Activated naive CD4-positive, alpha-beta T cell treated with anti-CD3 and anti-CD28 coated beads, Interleukin-2, amount 50 U/mL, for 24 hours (primary cell): ENCODE results near the gene TXNRD2.

Source experiments
- H3K27ac Mint-ChIP-seq: one replicate; pipeline ENCODE4 v1.8.0; 2021; ENCODE audit warnings: mild to moderate bottlenecking, mixed read lengths
- H3K27me3 Mint-ChIP-seq: one replicate; pipeline ENCODE4 v1.8.0; 2021; ENCODE audit warnings: mixed read lengths
- H3K36me3 Mint-ChIP-seq: one replicate; pipeline ENCODE4 v1.8.0; 2021; ENCODE audit warnings: mixed read lengths
- H3K4me1 Mint-ChIP-seq: one replicate; pipeline ENCODE4 v1.8.0; 2021; ENCODE audit warnings: mixed read lengths
- H3K4me3 Mint-ChIP-seq: one replicate; pipeline ENCODE4 v1.8.0; 2021; ENCODE audit warnings: mild to moderate bottlenecking, mixed read lengths
- H3K9me3 Mint-ChIP-seq: one replicate; pipeline ENCODE4 v1.8.0; 2021; ENCODE audit warnings: mixed read lengths

The TXNRD2 gene

GRCh38 chr22:19868773-19869471 is 72.7 kb downstream of the TXNRD2 start:
- no peak overlapping the region for H3K27ac Mint-ChIP-seq
- H3K4me3 Mint-ChIP-seq: no peak overlapping the region
- H3K36me3 Mint-ChIP-seq: no peaks in the 10 kb centered on the region
- H3K9me3 Mint-ChIP-seq: no peaks in the 10 kb centered on the region
- H3K27me3 Mint-ChIP-seq: no peaks in the 10 kb centered on the region
- H3K4me1 Mint-ChIP-seq: peaks cover 8% of the 10 kb centered on the region

GRCh38 chr22:19868333-19868732 is 73.3 kb downstream of the TXNRD2 start:
- Mint-ChIP-seq H3K27ac (no peak overlapping the region), H3K36me3 (no peaks in the 10 kb centered on the region), H3K27me3 (no peaks in the 10 kb centered on the region), H3K4me3 (no peak overlapping the region), H3K9me3 (no peaks in the 10 kb centered on the region), H3K4me1 (peaks cover 14% of the 10 kb centered on the region)

- Mint-ChIP-seq H3K27ac (no peak overlapping the region), H3K36me3 (no peaks in the 10 kb centered on the region), H3K27me3 (no peaks in the 10 kb centered on the region), H3K4me1 (peaks cover 15% of the 10 kb centered on the region), H3K9me3 (no peaks in the 10 kb centered on the region), H3K4me3 (no peak overlapping the region)
Measured at GRCh38 chr22:19867617-19868016, 74.0 kb downstream of the TXNRD2 start.

- no peak overlapping the region for H3K4me3 Mint-ChIP-seq
- H3K4me1 Mint-ChIP-seq: peaks cover 15% of the 10 kb centered on the region
- no peaks in the 10 kb centered on the region for H3K27me3 Mint-ChIP-seq
- no peaks in the 10 kb centered on the region for H3K36me3 Mint-ChIP-seq
- no peaks in the 10 kb centered on the region for H3K9me3 Mint-ChIP-seq
- no peak overlapping the region for H3K27ac Mint-ChIP-seq
Measured at GRCh38 chr22:19866665-19867009, 75.0 kb downstream of the TXNRD2 start.

- Mint-ChIP-seq H3K36me3 (no peaks in the 10 kb centered on the region), H3K4me3 (no peak overlapping the region), H3K27ac (no peak overlapping the region), H3K27me3 (no peaks in the 10 kb centered on the region), H3K4me1 (peaks cover 21% of the 10 kb centered on the region), H3K9me3 (no peaks in the 10 kb centered on the region)
Measured at GRCh38 chr22:19865141-19865829, 76.3 kb downstream of the TXNRD2 start.

DNA sequence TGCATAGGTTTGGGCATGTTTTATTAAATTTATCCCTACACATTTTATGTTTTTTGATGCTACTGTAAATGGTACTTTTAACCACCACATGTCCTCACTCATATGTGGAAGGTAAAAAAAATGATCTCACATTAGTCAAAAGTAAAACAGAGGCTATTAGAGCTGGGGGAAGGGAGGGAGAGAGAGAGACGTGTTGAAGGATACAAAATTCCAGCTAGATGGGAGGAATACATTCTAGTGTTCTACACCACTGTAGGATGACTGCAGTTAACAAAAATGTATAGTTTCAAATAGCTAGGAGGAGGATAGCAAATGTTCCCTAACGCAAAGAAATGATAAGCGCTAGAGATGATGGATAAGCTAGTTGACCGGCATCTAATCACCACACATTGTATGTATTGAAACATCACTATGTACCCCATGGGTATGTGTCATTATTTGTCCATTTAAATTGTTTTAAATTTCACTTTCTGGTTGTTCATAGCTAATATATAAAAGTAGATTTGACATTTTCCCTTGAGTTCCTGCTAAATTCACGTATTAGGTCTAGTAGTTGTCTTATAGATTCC is 77.0 kb downstream of the TXNRD2 start:
- no peaks in the 10 kb centered on the region for H3K27me3 Mint-ChIP-seq
- H3K4me1 Mint-ChIP-seq: peaks cover 25% of the 10 kb centered on the region
- no peaks in the 10 kb centered on the region for H3K9me3 Mint-ChIP-seq
- no peak overlapping the region for H3K4me3 Mint-ChIP-seq
- no peaks in the 10 kb centered on the region for H3K36me3 Mint-ChIP-seq
- H3K27ac Mint-ChIP-seq: peak overlapping the region; percentile 36

- H3K27me3 Mint-ChIP-seq: no peaks in the 10 kb centered on the region
- H3K27ac Mint-ChIP-seq: peak overlapping the region; percentile 35
- H3K36me3 Mint-ChIP-seq: no peaks in the 10 kb centered on the region
- H3K4me1 Mint-ChIP-seq: peaks cover 31% of the 10 kb centered on the region
- H3K4me3 Mint-ChIP-seq: no peak overlapping the region
- no peaks in the 10 kb centered on the region for H3K9me3 Mint-ChIP-seq
Measured at GRCh38 chr22:19863571-19863970, 78.0 kb downstream of the TXNRD2 start.

DNA sequence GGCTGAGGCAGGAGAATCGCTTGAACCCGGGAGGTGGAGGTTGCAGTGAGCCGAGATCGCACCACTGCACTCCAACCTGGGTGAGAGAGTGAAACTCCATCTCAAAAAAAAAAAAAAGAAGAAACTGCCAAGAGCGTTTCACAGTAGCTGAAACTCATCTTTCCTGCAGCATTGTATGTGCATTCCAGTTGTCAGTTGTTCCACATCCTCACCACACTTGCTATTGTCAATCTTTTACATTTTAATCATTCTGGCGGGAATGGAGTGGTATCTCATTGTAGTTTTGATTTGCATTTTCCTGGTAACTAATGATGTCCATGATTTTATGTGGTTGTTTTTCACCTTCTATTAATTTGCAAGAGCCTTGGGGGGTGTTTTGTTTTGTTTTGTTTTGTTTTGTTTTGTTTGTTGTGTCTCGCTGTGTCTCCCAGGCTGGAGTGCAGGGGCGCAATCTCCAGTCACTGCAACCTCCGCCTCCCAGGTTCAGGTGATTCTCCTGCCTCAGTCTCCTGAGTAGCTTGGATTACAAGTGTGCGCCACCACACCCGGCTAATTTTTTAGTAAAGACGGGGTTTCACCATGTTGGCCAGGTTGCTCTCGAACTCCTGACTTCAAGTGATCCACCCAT is 78.9 kb downstream of the TXNRD2 start:
- H3K9me3 Mint-ChIP-seq: no peaks in the 10 kb centered on the region
- H3K27ac Mint-ChIP-seq: no peak overlapping the region
- peaks cover 38% of the 10 kb centered on the region for H3K4me1 Mint-ChIP-seq
- H3K27me3 Mint-ChIP-seq: no peaks in the 10 kb centered on the region
- no peak overlapping the region for H3K4me3 Mint-ChIP-seq
- peaks cover under 1% of the 10 kb centered on the region for H3K36me3 Mint-ChIP-seq

GRCh38 chr22:19859861-19860510 is 81.6 kb downstream of the TXNRD2 start:
- peak overlapping the region; percentile 81 for H3K27ac Mint-ChIP-seq
- peaks cover 48% of the 10 kb centered on the region for H3K4me1 Mint-ChIP-seq
- no peaks in the 10 kb centered on the region for H3K9me3 Mint-ChIP-seq
- no peak overlapping the region for H3K4me3 Mint-ChIP-seq
- no peaks in the 10 kb centered on the region for H3K27me3 Mint-ChIP-seq
- peaks cover 1% of the 10 kb centered on the region for H3K36me3 Mint-ChIP-seq

DNA sequence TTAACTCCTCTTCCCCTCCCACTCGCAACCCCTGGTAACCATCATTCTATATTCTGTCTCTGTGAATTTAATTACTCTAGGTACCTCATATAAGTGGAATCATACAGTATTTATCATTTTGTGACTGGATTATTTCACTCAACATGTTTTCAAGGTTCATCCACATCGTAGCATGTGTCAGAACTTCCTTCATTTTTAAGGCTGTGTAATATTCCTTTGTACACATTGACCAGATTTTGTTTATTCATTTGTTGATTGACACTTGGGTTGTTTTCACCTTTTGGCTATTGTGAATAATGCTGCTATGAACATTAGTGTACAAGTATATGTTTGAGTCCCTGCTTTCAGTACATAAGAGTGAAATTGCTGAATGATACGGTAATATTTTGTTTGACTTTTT is 84.2 kb downstream of the TXNRD2 start:
- Mint-ChIP-seq H3K36me3 (peaks cover 1% of the 10 kb centered on the region), H3K27me3 (no peaks in the 10 kb centered on the region), H3K27ac (peak overlapping the region; percentile 71), H3K9me3 (no peaks in the 10 kb centered on the region), H3K4me1 (peaks cover 57% of the 10 kb centered on the region), H3K4me3 (peak overlapping the region; percentile 56)

DNA sequence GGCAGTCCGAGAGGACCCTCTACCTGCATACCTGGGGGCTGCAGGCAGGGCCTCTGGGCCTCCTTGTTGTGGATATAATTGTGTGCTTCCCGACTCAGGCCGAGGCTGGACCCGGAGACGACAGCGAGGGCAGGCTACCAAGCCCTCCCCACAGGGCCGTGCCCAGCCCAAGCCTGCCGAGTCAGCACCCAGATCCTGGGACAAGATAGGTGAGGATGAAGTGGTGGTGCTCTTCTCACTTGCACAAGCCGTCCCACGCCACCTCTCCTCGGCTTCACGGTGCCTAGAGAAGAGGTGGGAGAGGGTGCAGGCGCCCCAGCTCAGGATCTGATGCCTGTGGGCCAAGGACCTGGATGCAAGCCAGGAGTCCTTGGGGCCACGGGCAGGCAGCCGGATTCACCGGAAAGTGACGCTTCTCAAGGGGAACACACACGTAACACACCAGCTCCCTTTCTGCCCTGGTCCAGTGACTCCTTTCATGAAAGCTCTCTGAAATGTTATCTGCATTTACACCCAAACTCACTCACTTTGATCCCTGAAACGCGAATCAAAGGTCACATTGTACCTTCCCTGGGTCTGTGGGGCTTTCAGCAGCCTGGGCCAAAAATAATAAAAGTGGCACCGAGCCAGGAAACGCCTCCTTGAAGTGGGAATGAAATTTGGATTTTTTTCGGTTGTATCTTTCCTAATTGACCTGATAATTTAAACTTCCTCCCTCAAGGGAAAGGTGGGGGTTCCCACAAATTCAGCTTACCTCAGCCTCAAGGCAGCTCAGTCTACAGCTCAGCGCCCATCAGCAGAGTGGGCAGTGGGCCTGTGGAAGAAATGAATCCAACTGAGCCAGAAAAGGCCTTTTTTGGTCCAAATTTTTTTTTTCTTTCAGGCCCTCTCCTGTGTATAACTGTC is 85.9 kb downstream of the TXNRD2 start:
- H3K9me3 Mint-ChIP-seq: no peaks in the 10 kb centered on the region
- H3K27me3 Mint-ChIP-seq: no peaks in the 10 kb centered on the region

DNA sequence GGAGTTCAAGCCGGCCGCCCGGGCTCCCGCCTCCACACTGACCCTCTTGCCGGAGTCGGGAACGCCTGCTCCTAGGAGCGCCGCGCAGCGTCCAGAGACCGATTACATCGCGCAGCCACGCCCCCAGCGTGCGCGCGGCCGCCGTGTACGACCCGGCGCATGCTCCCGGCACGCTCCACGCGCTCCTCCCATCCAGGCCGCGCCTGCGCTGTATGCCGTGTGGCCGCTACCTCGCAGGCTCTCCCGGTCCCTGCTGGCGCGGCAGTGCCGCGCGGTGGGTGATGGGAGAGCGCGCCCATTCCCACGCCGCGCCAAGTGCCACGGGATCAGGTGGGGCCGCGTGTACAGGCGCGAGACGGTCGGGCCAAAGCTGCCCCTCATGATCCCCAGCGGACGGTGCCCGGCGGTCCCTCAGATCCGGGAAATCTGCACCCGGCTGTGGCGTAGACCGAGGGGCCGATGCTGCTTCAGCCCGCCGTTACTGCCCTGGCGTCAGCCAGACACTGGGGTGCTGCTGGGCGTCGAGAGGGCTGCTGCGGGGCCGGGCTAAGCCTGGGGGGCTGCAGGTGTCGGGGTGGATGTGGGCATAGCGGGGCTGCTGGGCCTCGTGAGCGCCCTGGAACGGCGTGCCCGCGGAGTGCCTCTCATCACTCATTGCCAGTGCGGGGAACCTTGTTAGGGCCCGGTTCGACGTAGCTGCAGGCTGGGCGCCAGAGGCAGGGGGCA is 86.7 kb downstream of the TXNRD2 start, which contains the start of the genes GNB1L and RTL10:
Gene GNB1L (minus strand): TSS at position 97 of the 726 bp plus-strand sequence. CDS start 33,519 bp downstream, outside the sequence.
Gene RTL10 (minus strand): TSS at position 97 of the 726 bp plus-strand sequence. CDS start 2,613 bp downstream, outside the sequence.
- H3K4me3 Mint-ChIP-seq: peak within 1 kb of the TSS; percentile 97
- H3K27ac Mint-ChIP-seq: peak within 1 kb of the TSS; percentile 93
- peaks cover 3% of the 10 kb centered on the region for H3K36me3 Mint-ChIP-seq
- H3K4me1 Mint-ChIP-seq: peaks cover 65% of the 10 kb centered on the region
- no peaks in the 10 kb centered on the region for H3K27me3 Mint-ChIP-seq
- no peaks in the 10 kb centered on the region for H3K9me3 Mint-ChIP-seq

More for the DNA sequence above, 85.9 kb downstream of the TXNRD2 start:
- Mint-ChIP-seq H3K36me3 (peaks cover 3% of the 10 kb centered on the region), H3K27ac (peak overlapping the region; percentile 93), H3K4me3 (peak overlapping the region; percentile 97), H3K4me1 (peaks cover 58% of the 10 kb centered on the region)

DNA sequence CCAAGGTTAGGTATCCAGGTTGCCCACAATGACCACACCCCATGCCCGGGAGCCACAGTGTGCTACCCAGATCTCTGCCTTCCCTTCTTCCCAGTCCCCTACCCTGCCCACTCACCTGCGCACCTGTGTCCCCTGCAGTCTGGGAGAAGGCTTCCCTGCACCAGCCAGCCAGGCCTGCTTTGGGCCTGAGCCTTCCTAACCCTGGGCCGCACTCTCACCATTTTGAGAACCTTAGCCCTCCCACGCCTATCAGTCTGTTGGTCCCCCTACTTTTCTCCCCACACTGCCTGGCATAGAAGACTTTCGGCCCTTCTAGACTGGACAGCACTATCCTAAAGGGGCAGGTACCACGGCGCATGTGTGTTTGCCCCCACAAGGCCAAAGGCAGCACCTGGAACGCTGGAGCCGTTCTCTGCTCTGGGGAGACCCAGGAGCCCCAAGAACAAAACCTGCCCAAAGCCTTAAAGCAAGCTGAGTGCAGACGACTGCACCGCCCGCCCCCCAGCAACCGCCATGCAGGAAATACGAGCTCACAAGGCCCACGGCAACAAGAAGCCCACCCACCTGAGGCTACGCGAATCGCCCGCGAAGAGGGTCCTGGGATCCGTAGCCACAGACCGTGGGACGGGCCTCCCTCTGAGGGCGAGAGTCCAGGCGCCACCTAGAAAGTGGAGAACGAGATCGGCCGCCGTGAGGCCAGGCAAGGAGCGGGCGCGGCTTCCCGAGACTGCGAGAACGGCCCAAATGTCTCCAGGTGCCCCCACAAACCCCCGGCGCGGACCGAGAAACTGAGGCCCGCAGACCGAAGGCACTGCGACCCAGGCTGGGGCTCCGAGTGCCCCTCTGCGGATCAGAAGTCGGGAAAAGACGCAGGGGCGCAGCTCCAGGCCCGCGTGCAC is 87.5 kb downstream of the TXNRD2 start:
- peaks cover 3% of the 10 kb centered on the region for H3K36me3 Mint-ChIP-seq
- no peaks in the 10 kb centered on the region for H3K27me3 Mint-ChIP-seq
- no peaks in the 10 kb centered on the region for H3K9me3 Mint-ChIP-seq
- H3K27ac Mint-ChIP-seq: peak overlapping the region; percentile 93
- H3K4me3 Mint-ChIP-seq: peak overlapping the region; percentile 97
- H3K4me1 Mint-ChIP-seq: peaks cover 61% of the 10 kb centered on the region
